ENCODE data around the gene MR1. TPM values are rescaled to one million over a fixed set of nuclear protein-coding genes. Genes with fewer than 3 reads are reported as not detected.

The MR1 gene
- total and polyA plus RNA-seq, 9 of the 15 experiments (the other 6 are each of a cell fraction or from before 2014, with no cell fraction given), result 9.7 to 21.7 (median 15.6) TPM

- TF ChIP-seq ELF2 (CRISPR knock-in tag; IDR thresholded peaks at IDR 0.05) (peak; percentile 75), HDAC2 (IDR thresholded peaks at IDR 0.05) (peak; percentile 68; the same call in 1 of the 2 replicates), ZNF449 (CRISPR knock-in tag; IDR thresholded peaks at IDR 0.05) (no peak), ATF2 (CRISPR knock-in tag; IDR thresholded peaks at IDR 0.05) (no peak), ZNF764 (CRISPR knock-in tag; IDR thresholded peaks at IDR 0.05; ENCODE audit: low read depth) (no peak), ZBTB7A (IDR thresholded peaks at IDR 0.05; ENCODE audit: borderline replicate concordance, control insufficient read depth, low read depth, low read length) (peak; percentile 72), RBBP5 (IDR thresholded peaks at IDR 0.05; ENCODE audit: borderline replicate concordance, insufficient read depth, low read length, poor library complexity, severe bottlenecking) (peak; percentile 33), CAMTA2 (CRISPR knock-in tag; conservative IDR thresholded peaks at IDR 0.05) (0 out of 2 replicates have a peak, but pooled peaks have one; percentile 38), CLOCK (CRISPR knock-in tag; IDR thresholded peaks at IDR 0.05; ENCODE audit: borderline replicate concordance) (no peak), MTA3 (IDR thresholded peaks at IDR 0.05; ENCODE audit: borderline replicate concordance) (peak; percentile 73; the same call in 1 of the 2 replicates), ARID3A (IDR thresholded peaks at IDR 0.05; ENCODE audit: borderline replicate concordance, low read depth, low read length) (no peak), SMAD3 (CRISPR knock-in tag; conservative IDR thresholded peaks at IDR 0.05) (no peak), TCF3 (CRISPR knock-in tag; IDR thresholded peaks at IDR 0.05) (peak; percentile 19; the same call in 1 of the 2 replicates), DLX4 (CRISPR knock-in tag; IDR thresholded peaks at IDR 0.05) (no peak), SMARCA4 (IDR thresholded peaks at IDR 0.05) (peak; percentile 53; the same call in 1 of the 2 replicates), SIN3B (IDR thresholded peaks at IDR 0.05; ENCODE audit: low read depth) (no peak; the same call in 1 of the 2 replicates), EGR1 (conservative IDR thresholded peaks at IDR 0.05) (peak; percentile 69), DDX20 (tag; IDR thresholded peaks at IDR 0.05; ENCODE audit: low read depth) (no peak), NR1H2 (CRISPR knock-in tag; IDR thresholded peaks at IDR 0.05) (0 out of 2 replicates have a peak, but pooled peaks have one; percentile 87), TGIF2 (CRISPR knock-in tag; IDR thresholded peaks at IDR 0.05) (no peak), TARDBP (IDR thresholded peaks at IDR 0.05) (peak; percentile 80; the same call in 1 of the 2 replicates), DNMT1 (IDR thresholded peaks at IDR 0.05) (no peak)
These were observed 71.0 kb downstream of the MR1 start (continued) for GRCh38 chr1:181104790-181105133.
